GM12878 (cell line): ENCODE data around the gene OLA1. TPM values are rescaled to one million over a fixed set of nuclear protein-coding genes. Genes with fewer than 3 reads are reported as not detected.

Source experiments
- ATAC-seq: fragments of 200-7000 bp; cut with Tn5 transposase; 3 replicates; pipeline ENCODE4 v1.9.1; 2020; ENCODE audit warnings: mild to moderate bottlenecking, moderate library complexity
- BruUV-seq: library from RNA; stranded (reverse); fragments of 400-500 nt; replicated peaks from 2 replicates; lab custom pipeline; 2021; lab: Mats Ljungman, UMichigan
- CTCF ChIA-PET: fragments of 300-600 bp; sonication (Branson Sonifier 250); formaldehyde crosslinking; extraction: SDS; loops from one replicate; lab custom pipeline; 2021; ENCODE audit warnings: inconsistent platforms; lab: Yijun Ruan, JAX
- POLR2A ChIA-PET: fragments of 350-600 bp; formaldehyde crosslinking; extraction: SDS; loops from one replicate; lab custom pipeline; 2021; ENCODE audit warnings: inconsistent platforms; lab: Charles Lee
- RAD21 ChIA-PET: fragments of 300-600 bp; sonication (Branson Sonifier 250); formaldehyde crosslinking; loops from one replicate; lab custom pipeline; 2023; ENCODE audit warnings: antibody characterized with exemption; ENCODE audit not compliant: unreplicated experiment; lab: Charles Lee
- SMC1A ChIA-PET: fragments of 300-600 bp; sonication (Branson Sonifier 250); formaldehyde crosslinking; loops from one replicate; lab custom pipeline; 2023; ENCODE audit not compliant: unreplicated experiment, uncharacterized antibody; lab: Charles Lee
- DNase-seq: peaks from one replicate; pipeline ENCODE4 v3.0.0-alpha.2; 2011; ENCODE audit warnings: low read depth, low spot score
- FAIRE-seq: peaks from 3 replicates; lab custom pipeline; 2011; peaks lifted over from hg19 to GRCh38; lab: Jason Lieb, UNC
- H2AFZ ChIP-seq: 2 replicates; pipeline ENCODE4 v1.6.0; 2011; ENCODE audit warnings: low read depth, low read length, control low read depth; ENCODE audit not compliant: control insufficient read depth
- H3K27ac ChIP-seq: 2 replicates; pipeline ENCODE4 v1.5.1; 2011; ENCODE audit warnings: control low read depth; ENCODE audit not compliant: control insufficient read depth, insufficient read depth
- H3K27me3 ChIP-seq, 2 experiments: replicated peaks in 1 of 2; 2 replicates each; pipeline versions ENCODE4 v1.6.0 to v1.6.1; 2011; ENCODE audit warnings: low read length in 1 of 2; ENCODE audit not compliant: control insufficient read depth in 2 of 2, insufficient read depth in 2 of 2
- H3K36me3 ChIP-seq, 2 experiments: 2 replicates each; pipeline ENCODE4 v1.5.1; 2011; ENCODE audit warnings: low read length in 1 of 2; ENCODE audit not compliant: control insufficient read depth in 2 of 2, insufficient read depth in 2 of 2
- H3K4me1 ChIP-seq: 2 replicates; pipeline ENCODE4 v1.6.1; 2011; ENCODE audit warnings: mild to moderate bottlenecking, low read length, moderate library complexity, mixed read lengths; ENCODE audit not compliant: control insufficient read depth, insufficient read depth
- H3K4me2 ChIP-seq: 2 replicates; pipeline ENCODE4 v1.6.0; 2011; ENCODE audit warnings: control low read depth; ENCODE audit not compliant: control insufficient read depth, insufficient read depth
- H3K4me3 ChIP-seq: fragments of 200-600 bp; sonication (generic); 2 replicates; pipeline ENCODE4 v1.5.1; 2016
- H3K79me2 ChIP-seq: 2 replicates; pipeline ENCODE4 v1.6.0; 2011; ENCODE audit warnings: low read length; ENCODE audit not compliant: control insufficient read depth, insufficient read depth
- H3K9ac ChIP-seq: 2 replicates; pipeline ENCODE4 v1.8.0; 2011; ENCODE audit warnings: low read length, control low read depth, mixed read lengths; ENCODE audit not compliant: control insufficient read depth, insufficient read depth
- H3K9me3 ChIP-seq: replicated peaks from 3 replicates; pipeline ENCODE4 v1.5.1; 2011; ENCODE audit warnings: mild to moderate bottlenecking, low read length; ENCODE audit not compliant: control insufficient read depth, insufficient read depth
- H4K20me1 ChIP-seq: 2 replicates; pipeline ENCODE4 v1.6.0; 2011; ENCODE audit not compliant: control insufficient read depth, insufficient read depth
- BCL3 ChIP-seq: IDR thresholded peaks from 2 replicates; pipeline ENCODE4 v1.6.1; 2011; ENCODE audit warnings: borderline replicate concordance, low read depth, mild to moderate bottlenecking, moderate library complexity, low read length; ENCODE audit not compliant: insufficient read depth, poor library complexity, severe bottlenecking
- CBX3 ChIP-seq: fragments of 200-600 bp; sonication (generic); IDR thresholded peaks from 2 replicates; pipeline ENCODE4 v1.6.1; 2016; ENCODE audit warnings: low read depth, borderline replicate concordance
- EGR1 ChIP-seq, 2 experiments: IDR thresholded peaks; 1 replicate in 1 of 2; 2 replicates in 1 of 2; pipeline ENCODE4 v1.6.1; 2011 to 2012; ENCODE audit warnings: low read depth in 2 of 2, low read length in 2 of 2, borderline replicate concordance in 1 of 2, mild to moderate bottlenecking in 1 of 2, moderate library complexity in 1 of 2
- ETV6 ChIP-seq, 2 experiments: fragments of 450-650 bp in 1 of 2; IDR thresholded peaks in 1 of 2; conservative IDR thresholded peaks in 1 of 2; 2 replicates each; pipeline ENCODE4 v1.6.1; 2014; ENCODE audit warnings: antibody characterized with exemption in 1 of 2, borderline replicate concordance in 1 of 2, low read depth in 1 of 2, mild to moderate bottlenecking in 1 of 2, moderate library complexity in 1 of 2
- HDAC6 ChIP-seq: fragments of 200-600 bp; sonication (generic); IDR thresholded peaks from one replicate; pipeline ENCODE4 v1.8.0; 2017; ENCODE audit warnings: antibody characterized with exemption; ENCODE audit not compliant: unreplicated experiment
- RBBP5 ChIP-seq: fragments of 200-600 bp; sonication (generic); conservative IDR thresholded peaks from 2 replicates; pipeline ENCODE4 v1.6.1; 2016
- SREBF1 ChIP-seq: IDR thresholded peaks from 2 replicates; pipeline ENCODE4 v1.6.1; 2012; ENCODE audit warnings: mild to moderate bottlenecking, low read length
- ZNF622 ChIP-seq: fragments of 450-650 bp; IDR thresholded peaks from 2 replicates; pipeline ENCODE4 v1.6.1; 2017; ENCODE audit warnings: mild to moderate bottlenecking, inconsistent platforms
- ZZZ3 ChIP-seq: IDR thresholded peaks from 2 replicates; pipeline ENCODE4 v1.6.1; 2011; ENCODE audit warnings: low read depth; ENCODE audit not compliant: control insufficient read depth, insufficient read length
- WGBS: methylation state at CpG from one replicate; pipeline ENCODE4 v1.1.6; 2016; ENCODE audit warnings: low lambda C conversion rate; ENCODE audit not compliant: insufficient replicate concordance, insufficient coverage; ENCODE audit errors: missing lambda C conversion rate; 5-methylcytosine and 5-hydroxymethylcytosine counted together
- in situ Hi-C: fragments of 300-500 bp; cut with MboI; formaldehyde crosslinking; loops from 9 replicates; pipeline ENCODE4 v1.14.3; 2018; ENCODE audit warnings: mixed read lengths
- intact Hi-C: fragments of 100-400 bp; cut with micrococcal nuclease; formaldehyde crosslinking; loops from one replicate; pipeline ENCODE4 v1.14.2; 2022; ENCODE audit not compliant: unreplicated experiment
- polyA plus RNA-seq, 11 experiments: library from polyadenylated mRNA; depleted of rRNA in 4 of 11; unstranded in 6 of 11; stranded (reverse) in 5 of 11; fragments of >200 nt; fragmentation: Nextera tagmentation in 4 of 11; fragmentation: Illumina TruSeq in 1 of 11; extraction: Ambion mirVana in 4 of 11; extraction: Trizol in 1 of 11; gene quantifications; 1 replicate in 1 of 11; 2 replicates in 10 of 11; pipeline versions ENCODE4 v1.2.1 to v1.2.3, GENCODE V29; 2011 to 2016; ENCODE audit warnings: inconsistent platforms in 2 of 11, missing spikeins in 2 of 11, low read depth in 1 of 11
- total RNA-seq, 4 experiments: library from RNA; depleted of rRNA in 3 of 4; stranded (reverse); fragments of >200 nt in 3 of 4; fragmentation: Illumina TruSeq in 1 of 4; extraction: Trizol in 1 of 4; gene quantifications; 2 replicates each; pipeline versions ENCODE4 v1.2.1 to v1.2.3, GENCODE V29; 2013 to 2021
- TF ChIP-seq, protein P1 (sequence below): fragments of 450-650 bp; IDR thresholded peaks from 2 replicates; pipeline ENCODE4 v1.6.1; 2018; ENCODE audit warnings: borderline replicate concordance, mild to moderate bottlenecking; ENCODE audit not compliant: partially characterized antibody

The OLA1 gene
- total and polyA plus RNA-seq, 10 of the 15 experiments (the other 5 are each of a cell fraction or from before 2014, with no cell fraction given) = 107 to 238 (median 142) TPM

DNA sequence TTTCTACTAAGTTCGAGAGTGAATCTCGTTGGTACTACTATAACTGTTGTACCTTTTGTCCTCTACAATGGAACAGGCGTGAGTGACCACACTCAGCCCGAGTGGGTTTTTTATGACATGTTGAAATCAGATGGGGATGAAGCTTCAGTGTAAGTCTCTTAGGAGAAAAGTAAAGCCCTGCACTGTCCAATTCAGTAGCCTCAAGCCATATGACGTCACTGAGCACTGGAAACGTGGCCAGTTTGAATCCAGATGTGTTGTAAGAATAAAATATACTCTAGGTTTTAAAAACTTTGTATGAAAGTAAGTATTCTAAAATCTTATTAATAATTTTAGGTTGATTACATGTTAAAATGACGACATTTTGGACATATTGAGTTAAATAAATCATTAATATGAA, 181.5 kb downstream of the OLA1 start (continued):
- TF ChIP-seq SREBF1 (no peak), ETV6 (conservative IDR thresholded peaks at IDR 0.05 in 1 of 2, IDR thresholded peaks at IDR 0.05 in 1 of 2; ENCODE audit: borderline replicate concordance in 1 of 2, low read depth in 1 of 2) (no peak), ZNF622 (no peak), ZZZ3 (no peak), CBX3 (no peak), HDAC6 (no peak)

DNA sequence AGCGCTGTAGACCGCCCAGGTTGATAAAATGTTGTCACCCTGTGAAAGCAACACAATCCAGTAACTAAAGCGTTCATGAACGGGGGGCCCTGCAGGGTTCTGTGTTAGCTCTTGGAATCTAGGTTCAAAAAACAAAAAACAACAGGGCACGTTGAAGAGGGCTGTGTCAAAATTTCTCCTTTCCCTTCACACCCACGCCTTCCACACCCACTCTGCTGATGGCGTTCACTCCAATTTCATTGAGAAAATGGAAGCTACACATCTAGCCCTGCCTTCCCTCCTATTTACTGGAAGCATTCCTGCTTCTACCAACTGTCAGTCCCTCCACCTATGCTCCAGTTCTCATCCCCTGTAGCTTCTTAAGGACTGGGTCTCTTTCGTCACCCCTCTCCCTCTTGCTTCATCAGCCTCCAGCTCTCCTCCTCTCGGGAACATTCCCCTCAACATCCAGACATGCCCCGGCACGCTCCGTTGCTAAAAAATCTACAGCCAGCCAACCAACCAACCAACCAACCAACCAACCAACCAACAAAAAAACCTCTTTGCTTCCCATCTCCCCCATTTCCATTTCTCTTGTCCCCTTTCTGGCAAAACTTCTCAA, 184.7 kb downstream of the OLA1 start:
- ATAC-seq = no peak

More for the DNA sequence above, 184.7 kb downstream of the OLA1 start:
- no TSS peak for BruUV-seq
- WGBS = 73% methylated on average over 12 of the region's 12 CpGs
- H3K9ac ChIP-seq = no peak overlapping the region
- H3K36me3 ChIP-seq = no peaks in the 10 kb centered on the region
- intact Hi-C loops = no loop called here
- no peaks in the 10 kb centered on the region; the same call in 2 of the 3 replicates for H3K9me3 ChIP-seq
- no peaks in the 10 kb centered on the region for H4K20me1 ChIP-seq
- FAIRE-seq (no peak), DNase-seq (no peak)
- ChIA-PET SMC1A (no interaction called here), POLR2A (interaction anchor here (0.7 kb wide), 2 partner anchors 8 to 145 kb away, joined by 3 read pairs; no protein-coding TSS in a partner anchor)
- H3K79me2 ChIP-seq = no peaks in the 10 kb centered on the region
- no peaks in the 10 kb centered on the region for H3K27me3 ChIP-seq
- peak in 1 of 2 experiments; percentile 27; a peak in 1 of 3 replicates for TF ChIP-seq EGR1 (IDR thresholded peaks at IDR 0.05; ENCODE audit: borderline replicate concordance in 1 of 2, low read depth in 2 of 2, low read length in 2 of 2)
- TF ChIP-seq, protein P1, sequence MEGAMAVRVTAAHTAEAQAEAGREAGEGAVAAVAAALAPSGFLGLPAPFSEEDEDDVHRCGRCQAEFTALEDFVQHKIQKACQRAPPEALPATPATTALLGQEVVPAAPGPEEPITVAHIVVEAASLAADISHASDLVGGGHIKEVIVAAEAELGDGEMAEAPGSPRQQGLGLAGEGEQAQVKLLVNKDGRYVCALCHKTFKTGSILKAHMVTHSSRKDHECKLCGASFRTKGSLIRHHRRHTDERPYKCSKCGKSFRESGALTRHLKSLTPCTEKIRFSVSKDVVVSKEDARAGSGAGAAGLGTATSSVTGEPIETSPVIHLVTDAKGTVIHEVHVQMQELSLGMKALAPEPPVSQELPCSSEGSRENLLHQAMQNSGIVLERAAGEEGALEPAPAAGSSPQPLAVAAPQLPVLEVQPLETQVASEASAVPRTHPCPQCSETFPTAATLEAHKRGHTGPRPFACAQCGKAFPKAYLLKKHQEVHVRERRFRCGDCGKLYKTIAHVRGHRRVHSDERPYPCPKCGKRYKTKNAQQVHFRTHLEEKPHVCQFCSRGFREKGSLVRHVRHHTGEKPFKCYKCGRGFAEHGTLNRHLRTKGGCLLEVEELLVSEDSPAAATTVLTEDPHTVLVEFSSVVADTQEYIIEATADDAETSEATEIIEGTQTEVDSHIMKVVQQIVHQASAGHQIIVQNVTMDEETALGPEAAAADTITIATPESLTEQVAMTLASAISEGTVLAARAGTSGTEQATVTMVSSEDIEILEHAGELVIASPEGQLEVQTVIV = no peak
- TF ChIP-seq BCL3 = no peak
- TF ChIP-seq RBBP5 = no peak
- TF ChIP-seq, all 136 proteins: peak for 1
- ChIA-PET RAD21 (no interaction called here), CTCF (interaction anchor here (0.6 kb wide), 1 partner anchor 24 kb away, joined by 3 read pairs; no protein-coding TSS in a partner anchor)
- no peak overlapping the region for H3K27ac ChIP-seq
- H3K4me2 ChIP-seq = no peak overlapping the region
- no peak overlapping the region for H2AFZ ChIP-seq
- H3K4me3 ChIP-seq = no peak overlapping the region
- in situ Hi-C loops = no loop called here
- no peaks in the 10 kb centered on the region for H3K4me1 ChIP-seq
